ENCODE results near the gene CHSY1.

DNA sequence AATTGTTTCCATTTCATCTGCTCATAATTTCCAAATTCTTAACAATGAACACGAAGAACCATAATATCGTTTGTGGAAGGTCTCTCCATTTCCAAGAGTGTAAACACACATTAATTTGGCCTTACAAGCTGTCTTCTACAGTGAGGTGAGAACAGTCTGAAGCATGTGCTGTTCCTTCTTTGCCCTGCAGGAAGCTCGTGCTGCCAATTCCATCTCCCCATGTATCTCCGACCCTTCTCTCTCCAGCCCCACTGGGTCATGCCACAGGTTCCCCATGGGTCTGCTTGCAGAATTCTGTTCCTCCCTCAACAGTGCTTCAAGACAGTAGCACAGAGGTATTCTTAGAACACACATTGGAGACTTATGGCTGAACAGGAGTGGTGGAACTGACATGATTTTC, 70.5 kb downstream of the CHSY1 start:
- TF ChIP-seq CTCF (conservative IDR thresholded peaks at IDR 0.05; ENCODE audit: low read length) = no peak
- no peak for TF ChIP-seq EZH2phosphoT487 (IDR thresholded peaks at IDR 0.05; ENCODE audit: borderline replicate concordance, low read depth, low read length)
